GM18502 (cell line): ENCODE results near the gene GRIK1.

Source experiments
- ATAC-seq: cut with Tn5 transposase; IDR thresholded peaks from one replicate; pipeline ENCODE4 v1.9.1; 2021; ENCODE audit warnings: mild to moderate bottlenecking; ENCODE audit not compliant: unreplicated experiment, poor library complexity

GRIK1 gene

GRCh38 chr21:29726044-29726443 lies 213.8 kb downstream of the GRIK1 start:
- ATAC-seq = no peak

GRCh38 chr21:29725025-29725736 lies 214.6 kb downstream of the GRIK1 start:
- ATAC-seq = no peak

- ATAC-seq = no peak
Observed at GRCh38 chr21:29721964-29722363, 217.8 kb downstream of the GRIK1 start.

- no peak for ATAC-seq
Observed at GRCh38 chr21:29721221-29721620, 218.6 kb downstream of the GRIK1 start.

GRCh38 chr21:29719521-29719920 lies 220.3 kb downstream of the GRIK1 start:
- no peak for ATAC-seq

GRCh38 chr21:29718081-29718815 lies 221.5 kb downstream of the GRIK1 start:
- ATAC-seq = no peak

GRCh38 chr21:29717659-29718058 lies 222.1 kb downstream of the GRIK1 start:
- ATAC-seq = no peak

- ATAC-seq = no peak
Observed at GRCh38 chr21:29716753-29717152, 223.0 kb downstream of the GRIK1 start.

GRCh38 chr21:29715089-29715488 lies 224.7 kb downstream of the GRIK1 start:
- no peak for ATAC-seq

- no peak for ATAC-seq
Observed at GRCh38 chr21:29712818-29713217, 227.0 kb downstream of the GRIK1 start.

GRCh38 chr21:29711236-29711635 lies 228.6 kb downstream of the GRIK1 start:
- ATAC-seq = no peak

GRCh38 chr21:29710498-29710897 lies 229.3 kb downstream of the GRIK1 start:
- ATAC-seq = no peak

- ATAC-seq = no peak
Observed at GRCh38 chr21:29708401-29708800, 231.4 kb downstream of the GRIK1 start.

- no peak for ATAC-seq
Observed at GRCh38 chr21:29704719-29705118, 235.1 kb downstream of the GRIK1 start.

GRCh38 chr21:29701676-29702075 lies 238.1 kb downstream of the GRIK1 start:
- no peak for ATAC-seq

- ATAC-seq = peak; percentile 83
Observed at GRCh38 chr21:29697555-29698193, 242.1 kb downstream of the GRIK1 start.

GRCh38 chr21:29696937-29697336 lies 242.9 kb downstream of the GRIK1 start:
- ATAC-seq = no peak

GRCh38 chr21:29691616-29692491 lies 247.9 kb downstream of the GRIK1 start:
- ATAC-seq = no peak

- no peak for ATAC-seq
Observed at GRCh38 chr21:29689753-29690152, 250.0 kb downstream of the GRIK1 start.

- ATAC-seq = no peak
Observed at GRCh38 chr21:29684106-29684505, 255.7 kb downstream of the GRIK1 start.
